Measurements from ENCODE around the gene TDRD10.

DNA sequence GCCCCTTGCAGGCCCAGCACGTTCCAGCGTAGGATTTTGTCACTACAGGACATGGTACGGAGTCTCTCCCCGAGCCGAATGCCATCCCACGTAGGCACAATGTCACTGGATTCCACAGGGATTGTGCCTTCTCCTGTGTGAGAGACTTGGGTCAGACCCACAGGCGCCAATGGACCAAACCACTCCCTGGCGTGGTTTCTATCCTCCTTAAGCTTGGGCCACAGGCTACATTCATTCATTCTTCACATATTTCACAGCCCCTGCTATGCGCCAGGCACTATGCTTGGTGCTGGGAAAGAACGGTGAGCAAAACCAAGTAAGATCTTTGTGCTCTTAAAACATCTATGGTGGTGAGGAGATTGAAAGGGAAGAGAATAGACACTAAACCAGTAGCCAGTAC, 84.2 kb downstream of the TDRD10 start:
- TF ChIP-seq, protein P1, sequence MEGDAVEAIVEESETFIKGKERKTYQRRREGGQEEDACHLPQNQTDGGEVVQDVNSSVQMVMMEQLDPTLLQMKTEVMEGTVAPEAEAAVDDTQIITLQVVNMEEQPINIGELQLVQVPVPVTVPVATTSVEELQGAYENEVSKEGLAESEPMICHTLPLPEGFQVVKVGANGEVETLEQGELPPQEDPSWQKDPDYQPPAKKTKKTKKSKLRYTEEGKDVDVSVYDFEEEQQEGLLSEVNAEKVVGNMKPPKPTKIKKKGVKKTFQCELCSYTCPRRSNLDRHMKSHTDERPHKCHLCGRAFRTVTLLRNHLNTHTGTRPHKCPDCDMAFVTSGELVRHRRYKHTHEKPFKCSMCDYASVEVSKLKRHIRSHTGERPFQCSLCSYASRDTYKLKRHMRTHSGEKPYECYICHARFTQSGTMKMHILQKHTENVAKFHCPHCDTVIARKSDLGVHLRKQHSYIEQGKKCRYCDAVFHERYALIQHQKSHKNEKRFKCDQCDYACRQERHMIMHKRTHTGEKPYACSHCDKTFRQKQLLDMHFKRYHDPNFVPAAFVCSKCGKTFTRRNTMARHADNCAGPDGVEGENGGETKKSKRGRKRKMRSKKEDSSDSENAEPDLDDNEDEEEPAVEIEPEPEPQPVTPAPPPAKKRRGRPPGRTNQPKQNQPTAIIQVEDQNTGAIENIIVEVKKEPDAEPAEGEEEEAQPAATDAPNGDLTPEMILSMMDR (IDR thresholded peaks at IDR 0.05): no peak
- TF ChIP-seq POLR2A (IDR thresholded peaks at IDR 0.05): no peak

Data from lower leg skin (tissue), 3 donors.